ENCODE data around the gene CRYGS. TPM values are rescaled to one million over a fixed set of nuclear protein-coding genes. Genes with fewer than 3 reads are reported as not detected.

CRYGS gene
- total RNA-seq, 1 experiment from 2014 or later: 4.3 TPM

- no peaks in the 10 kb centered on the region for H3K27me3 ChIP-seq (ENCODE audit: insufficient read depth, low read length)
- H3K79me2 ChIP-seq (ENCODE audit: insufficient read depth, low read length): no peaks in the 10 kb centered on the region
- RAD21 ChIA-PET (ENCODE audit: low non-redundant PET in 1 of 2, low total read pairs in 2 of 2, uncharacterized antibody in 2 of 2, unreplicated experiment in 2 of 2): no interaction called here
- no peak overlapping the region for H3K27ac ChIP-seq (ENCODE audit: low read depth, low read length)
- H3K4me3 ChIP-seq (replicated peaks in 1 of 2; ENCODE audit: low read depth in 1 of 2, low read length in 2 of 2): no peak overlapping the region
- POLR2A ChIA-PET: no interaction called here
- TF ChIP-seq YY1 (IDR thresholded peaks at IDR 0.05; ENCODE audit: extremely low read depth, insufficient replicate concordance, low read depth, low read length) (no peak), EZH2 (IDR thresholded peaks at IDR 0.05) (no peak), POLR2AphosphoS5 (IDR thresholded peaks at IDR 0.05; ENCODE audit: low read depth, low read length) (no peak), ZFX (IDR thresholded peaks at IDR 0.05) (no peak), REST (IDR thresholded peaks at IDR 0.05; ENCODE audit: low read depth) (no peak), SIN3A (IDR thresholded peaks at IDR 0.05; ENCODE audit: low read depth) (no peak), JUND (IDR thresholded peaks at IDR 0.05) (no peak), POLR2A (IDR thresholded peaks at IDR 0.05; ENCODE audit: borderline replicate concordance, extremely low read depth, insufficient read depth, insufficient read length) (no peak), ELF1 (IDR thresholded peaks at IDR 0.05; ENCODE audit: borderline replicate concordance, low read depth) (no peak), EGR1 (IDR thresholded peaks at IDR 0.05; ENCODE audit: low read depth) (no peak), TCF7L2 (IDR thresholded peaks at IDR 0.05; ENCODE audit: borderline replicate concordance, extremely low read depth, insufficient read depth, insufficient read length) (no peak)
- H4K20me1 ChIP-seq (ENCODE audit: insufficient read depth): no peaks in the 10 kb centered on the region
- BruUV-seq (replicated peaks): no TSS peak
- CTCF ChIA-PET: no interaction called here
- ATAC-seq (no peak), DNase-seq (ENCODE audit: low read depth, low spot score) (no peak)
- H3K9ac ChIP-seq (ENCODE audit: low read length): no peak overlapping the region
- no peak overlapping the region for H3K4me2 ChIP-seq (ENCODE audit: low read length)
- peaks cover 11 to 16% of the 10 kb centered on the region in 2 experiments for H3K4me1 ChIP-seq (ENCODE audit: control insufficient read depth in 1 of 2, insufficient read depth in 2 of 2, low read length in 2 of 2)
- H2AFZ ChIP-seq (ENCODE audit: low read depth, low read length, poor library complexity, severe bottlenecking): no peak overlapping the region
- no peaks in the 10 kb centered on the region for H3K9me2 ChIP-seq (ENCODE audit: insufficient read depth)
- H3K9me3 ChIP-seq (ENCODE audit: control insufficient read depth in 1 of 2, insufficient read depth in 1 of 2, low read depth in 1 of 2, low read length in 2 of 2): no peaks in the 10 kb centered on the region
- no peaks in the 10 kb centered on the region for H3K36me3 ChIP-seq (ENCODE audit: control insufficient read depth in 1 of 2, insufficient read depth in 2 of 2, low read length in 2 of 2)
- intact Hi-C loops (cut with micrococcal nuclease): no loop called here
Measured at GRCh38 chr3:186593862-186594261, 49.7 kb upstream of the CRYGS start.

All from HCT116 (cell line).